GM18873 (cell line): ENCODE data around the gene PRR33.

ENCODE experiments used
- ATAC-seq: cut with Tn5 transposase; IDR thresholded peaks from one replicate; pipeline ENCODE4 v1.9.1; 2021; ENCODE audit warnings: mild to moderate bottlenecking, moderate library complexity, moderate number of reproducible peaks; ENCODE audit not compliant: unreplicated experiment, low FRiP score

PRR33 gene

DNA sequence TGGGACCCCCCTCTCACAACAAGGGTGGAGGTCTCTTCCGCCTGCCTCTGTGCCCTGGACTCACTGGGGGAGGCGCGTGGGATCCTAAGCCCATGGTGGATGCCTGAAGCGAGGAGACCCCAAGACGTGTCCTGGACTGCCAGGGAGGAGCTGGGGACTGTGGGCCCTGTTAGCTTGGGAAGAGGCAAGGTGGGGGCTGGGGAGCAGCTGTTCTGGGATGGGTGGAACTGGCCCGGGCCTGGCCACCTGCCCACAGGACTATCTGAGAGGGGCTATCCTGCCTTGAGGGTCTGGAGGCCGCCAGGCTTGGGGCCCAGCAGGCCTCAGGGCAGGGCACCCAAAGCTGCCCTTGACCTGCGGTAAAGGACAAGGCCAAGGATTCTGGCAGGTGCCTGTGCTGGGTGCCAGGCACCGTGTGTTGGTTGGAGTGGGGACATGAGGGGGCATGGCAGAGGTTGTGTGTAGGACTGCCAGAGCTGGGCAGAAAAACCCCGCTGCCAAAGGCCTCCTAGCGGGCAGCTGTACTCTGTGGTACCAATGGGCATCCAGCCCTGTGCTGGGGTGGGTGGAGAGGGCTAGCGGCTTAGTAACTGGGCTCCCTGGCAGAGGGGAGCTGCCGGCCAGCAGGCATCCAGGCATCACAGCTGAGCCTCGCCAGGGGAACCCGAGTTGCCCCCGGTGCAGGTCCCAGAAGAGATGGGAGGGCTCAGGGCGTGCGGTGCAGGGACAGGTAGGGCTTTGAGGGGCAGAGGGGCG, 38.1 kb downstream of the PRR33 start:
- ATAC-seq = no peak

DNA sequence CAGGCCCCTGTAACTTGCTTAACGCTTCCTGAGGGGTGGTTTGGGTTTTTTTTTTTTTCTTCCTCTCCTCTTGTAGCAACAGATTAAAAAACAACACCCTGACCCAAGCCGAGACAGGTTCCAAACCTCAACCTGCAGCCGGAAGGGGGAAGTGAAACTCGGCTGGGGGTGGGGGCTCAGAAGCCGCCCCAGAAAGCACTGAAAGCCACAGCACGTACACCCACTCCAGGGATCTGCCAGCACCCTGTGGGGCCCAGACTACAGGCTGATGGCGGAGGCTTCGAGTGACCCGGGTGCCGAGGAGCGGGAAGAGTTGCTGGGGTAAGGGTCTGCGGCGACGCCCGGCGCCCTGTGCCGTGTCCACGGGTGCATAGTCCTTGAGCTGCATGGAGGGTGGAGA, 38.8 kb downstream of the PRR33 start, which contains the start of gene LSP1:
Gene LSP1 (plus strand): TSS at position 208 of the 400 bp plus-strand sequence. CDS start 61 bp downstream, at position 269.
- ATAC-seq = peak; percentile 31

GRCh38 chr11:1852271-1852876, 39.3 kb downstream of the PRR33 start:
- ATAC-seq = peak; percentile 5

GRCh38 chr11:1851468-1852180, 40.1 kb downstream of the PRR33 start:
- no peak for ATAC-seq

- ATAC-seq = no peak
Observed at GRCh38 chr11:1848640-1849430, 42.9 kb downstream of the PRR33 start.

GRCh38 chr11:1847926-1848639, 43.6 kb downstream of the PRR33 start:
- ATAC-seq = no peak

- no peak for ATAC-seq
Observed at GRCh38 chr11:1847006-1847735, 44.5 kb downstream of the PRR33 start.

DNA sequence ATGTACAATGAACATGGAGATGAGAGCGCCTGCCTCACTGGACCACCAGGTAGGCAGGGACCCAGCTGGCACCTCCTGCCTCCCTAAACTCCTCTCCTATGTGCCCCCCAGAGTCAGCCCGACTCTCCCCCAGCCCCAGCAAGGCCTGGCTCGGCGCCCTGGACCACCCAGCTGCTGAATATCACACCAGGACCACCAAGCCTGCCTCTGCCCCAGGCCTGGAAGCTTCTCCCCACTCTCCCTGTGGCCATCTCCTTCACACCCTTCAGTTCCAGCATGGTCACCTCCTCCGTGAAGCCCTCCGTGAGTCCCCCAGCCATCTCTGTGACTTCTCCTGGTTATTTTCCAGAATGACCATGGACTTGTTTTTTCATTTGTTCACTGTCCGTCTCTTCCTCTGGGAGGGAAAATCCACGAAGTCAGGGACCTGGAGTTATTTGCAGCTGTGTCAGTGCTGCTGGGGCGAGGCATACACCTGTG, 45.2 kb downstream of the PRR33 start:
- ATAC-seq = no peak

DNA sequence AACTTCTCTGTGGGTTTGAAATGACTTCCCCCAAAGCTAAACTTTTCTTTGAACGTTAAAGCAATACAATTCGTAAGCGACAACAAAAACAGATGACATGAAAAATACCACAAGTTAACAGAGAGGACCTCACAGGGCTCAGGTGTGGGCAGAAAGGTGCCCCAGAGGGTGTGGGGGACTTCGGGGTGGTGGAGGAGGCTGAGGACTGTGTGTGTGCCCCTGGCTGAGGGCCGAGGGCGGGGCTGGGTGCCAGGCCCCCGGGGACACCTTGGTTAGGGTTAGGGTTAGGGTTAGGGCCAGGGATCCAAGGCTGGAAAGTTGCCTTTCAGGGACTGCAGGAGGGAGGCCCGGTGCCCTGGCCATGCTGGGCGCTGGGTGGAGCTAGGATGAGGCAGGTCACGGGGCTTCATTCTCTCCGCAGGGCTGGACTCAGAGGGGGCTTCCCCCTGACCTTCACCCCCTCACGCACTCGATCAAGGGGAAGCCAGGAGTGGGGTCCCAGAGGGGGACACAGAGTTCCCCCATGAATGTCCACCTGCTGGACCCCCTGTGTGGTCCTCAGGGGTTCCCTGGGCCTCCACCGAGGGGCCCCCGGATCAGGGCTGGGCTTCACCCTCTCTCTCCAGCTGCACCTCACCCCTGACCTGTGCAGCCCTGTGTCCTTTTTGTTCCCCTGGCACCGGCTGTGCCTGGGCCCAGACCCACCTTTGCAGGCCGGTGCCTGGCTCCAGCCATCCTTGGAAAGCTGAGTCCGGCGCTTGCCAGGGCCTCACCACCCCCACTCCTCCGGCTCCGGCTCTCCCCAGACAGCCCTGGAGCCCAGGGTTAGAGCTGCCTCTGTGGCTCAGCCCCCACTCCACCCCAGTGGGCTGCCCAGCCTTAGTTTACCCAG, 45.9 kb downstream of the PRR33 start:
- no peak for ATAC-seq

GRCh38 chr11:1845095-1845429, 46.6 kb downstream of the PRR33 start:
- no peak for ATAC-seq

DNA sequence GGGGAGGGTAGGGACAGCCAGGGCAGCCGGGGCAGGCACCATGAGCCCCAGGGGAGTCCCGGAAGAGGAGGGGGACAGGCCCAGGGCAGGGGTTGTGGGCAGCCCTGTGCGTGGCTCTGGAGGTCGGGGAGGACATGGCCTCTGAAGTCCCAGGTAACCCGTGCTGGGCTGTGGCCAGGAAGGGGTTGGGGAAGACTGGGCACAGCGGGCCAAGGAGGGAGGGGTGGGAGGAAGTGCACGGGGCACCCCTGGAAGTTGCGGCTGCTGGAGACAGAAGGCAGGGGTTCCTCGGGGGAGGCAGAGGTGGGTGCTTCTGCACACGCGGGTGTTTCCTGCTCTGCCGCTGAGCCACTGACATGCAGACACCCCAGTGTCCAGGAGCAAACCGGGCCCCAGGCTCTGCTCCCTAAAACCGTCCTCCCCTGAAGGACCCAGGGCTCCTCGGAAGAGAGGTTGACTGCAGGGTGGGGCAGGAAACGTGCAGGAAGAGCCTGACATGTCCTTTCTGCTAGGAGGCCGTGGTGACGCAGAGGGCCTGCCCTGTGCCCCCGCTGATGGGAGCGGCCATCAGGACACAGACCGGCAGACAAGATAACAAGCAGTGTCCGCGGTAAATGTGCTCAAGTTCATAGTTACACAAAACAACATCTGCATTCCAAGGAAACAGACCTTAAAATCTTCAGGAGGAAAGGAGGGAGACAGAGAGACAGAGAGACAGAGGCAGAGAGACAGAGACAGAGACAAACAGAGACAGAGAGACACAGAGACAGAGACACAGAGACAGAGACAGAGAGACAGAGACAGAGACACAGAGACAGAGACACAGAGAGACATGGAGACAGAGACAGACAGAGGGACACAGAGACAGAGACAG, 47.2 kb downstream of the PRR33 start:
- ATAC-seq = no peak

DNA sequence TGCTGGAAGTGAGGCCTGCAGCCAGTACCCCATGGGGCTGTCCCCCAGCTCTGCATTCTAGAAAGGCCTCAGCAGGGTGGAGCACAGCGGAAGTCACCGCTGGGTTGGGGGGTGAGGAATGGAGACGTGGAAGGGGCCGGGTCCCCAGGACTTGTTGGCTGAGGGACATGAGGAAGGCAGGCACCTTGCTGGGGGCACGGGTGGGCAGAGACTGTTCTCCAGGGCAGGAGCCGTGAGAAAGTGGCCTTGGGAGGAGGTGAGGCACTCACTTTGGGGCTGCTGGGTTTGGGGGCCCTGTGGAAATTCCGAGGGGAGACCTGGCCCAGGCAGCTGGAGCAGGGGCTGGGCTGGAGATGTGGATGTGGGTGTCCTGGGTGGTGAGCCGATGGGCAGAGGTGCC, 47.9 kb downstream of the PRR33 start:
- no peak for ATAC-seq

DNA sequence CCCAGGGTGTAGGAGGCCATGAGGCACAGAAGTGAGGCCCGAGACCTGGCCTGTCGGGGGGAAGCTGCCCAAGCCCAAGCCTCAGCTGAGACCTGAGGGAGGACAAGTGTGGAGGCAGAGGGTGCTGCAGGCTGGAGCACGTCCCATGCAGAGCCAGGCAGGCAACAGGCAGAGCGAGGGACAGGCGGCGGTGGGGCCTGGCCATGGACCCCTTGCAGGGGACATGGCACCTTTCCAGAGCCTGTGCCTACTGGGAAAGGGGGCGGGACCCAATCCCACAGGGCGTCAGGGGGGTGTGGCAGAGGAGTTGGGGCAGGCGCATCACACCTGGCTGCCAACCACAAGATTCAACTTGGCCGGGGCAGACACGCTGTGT, 48.6 kb downstream of the PRR33 start:
- no peak for ATAC-seq

DNA sequence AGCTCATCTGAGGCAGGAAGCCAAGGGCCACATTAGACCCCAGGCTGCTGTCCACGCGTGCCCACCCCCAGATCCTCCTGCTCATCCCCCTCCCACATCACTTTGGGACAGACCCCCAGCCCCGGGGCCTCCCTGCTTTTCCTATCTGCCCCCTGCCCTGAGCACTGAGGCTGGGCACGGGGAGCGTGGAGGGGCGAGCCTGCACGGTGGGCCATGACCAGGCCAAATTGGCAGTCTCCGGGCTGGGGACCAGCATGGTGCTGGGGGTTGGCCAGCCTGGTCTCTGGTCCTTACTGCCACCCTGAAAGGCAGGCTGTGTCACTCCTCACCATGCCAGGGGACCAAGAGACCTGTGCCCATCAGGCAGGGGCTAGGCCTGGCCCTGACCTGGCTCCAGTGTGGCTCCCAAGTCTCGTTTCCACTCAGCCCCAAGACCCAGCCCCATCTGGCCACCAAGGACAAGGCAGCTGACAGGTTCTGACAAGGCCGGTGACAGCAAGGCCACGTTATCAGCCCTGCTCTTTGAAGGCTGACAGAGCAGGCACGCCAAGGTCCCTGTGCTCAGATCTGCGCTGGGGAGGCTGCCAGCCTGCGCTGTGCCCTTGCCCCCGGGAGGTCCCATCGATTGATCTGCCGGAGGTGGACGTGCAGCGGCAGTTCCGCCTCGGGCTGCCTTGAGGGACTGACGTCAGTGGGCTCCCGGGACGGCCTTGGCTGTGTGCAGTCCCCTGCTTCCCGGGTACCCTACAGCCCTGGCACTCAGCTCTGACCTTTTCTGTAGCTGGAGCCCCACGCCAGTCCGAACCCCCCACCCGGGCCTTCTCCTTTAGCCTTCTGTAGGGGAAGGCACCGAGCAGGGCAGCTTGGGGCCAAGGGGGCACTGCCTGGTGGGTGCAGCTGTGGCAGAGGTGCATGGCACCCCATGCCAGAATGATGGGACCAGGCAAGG, 49.3 kb downstream of the PRR33 start:
- ATAC-seq = no peak

- no peak for ATAC-seq
Observed at GRCh38 chr11:1841511-1842148, 50.1 kb downstream of the PRR33 start.
